SU-DHL-6 (cell line): Measurements from ENCODE around the gene COQ8B.
A peak's percentile ranks its signal among the peaks of the same experiment; 100 is the strongest.

Source experiments
- H2AFZ ChIP-seq: fragments of 200-600 bp; sonication (generic); 2 replicates; pipeline ENCODE4 v1.6.1; 2014; ENCODE audit warnings: low read depth, mild to moderate bottlenecking, moderate library complexity, mixed read lengths, antibody characterized with exemption, low read length; ENCODE audit not compliant: severe bottlenecking
- H3F3A ChIP-seq: fragments of 200-600 bp; shearing (Covaris generic); 2 replicates; pipeline ENCODE4 v1.6.0; 2016; ENCODE audit warnings: antibody characterized with exemption, mild to moderate bottlenecking; ENCODE audit not compliant: insufficient read depth
- H3K27ac ChIP-seq: fragments of 200-600 bp; sonication (generic); 2 replicates; pipeline ENCODE4 v1.5.1; 2016; ENCODE audit warnings: low read depth, mild to moderate bottlenecking, low read length, moderate library complexity, mixed read lengths
- H3K27me3 ChIP-seq: fragments of 200-600 bp; sonication (generic), shearing (Covaris generic); 2 replicates; pipeline ENCODE4 v1.6.0; 2014; ENCODE audit warnings: mild to moderate bottlenecking, low read length
- H3K36me3 ChIP-seq: fragments of 200-600 bp; sonication (generic); 2 replicates; pipeline ENCODE4 v1.6.1; 2014; ENCODE audit warnings: mild to moderate bottlenecking, low read length, mixed read lengths
- H3K4me2 ChIP-seq: fragments of 300-600, 200-600 bp; shearing (Covaris generic), sonication (generic); 2 replicates; pipeline ENCODE4 v1.6.0; 2014; ENCODE audit warnings: low read length, low read depth, mild to moderate bottlenecking; ENCODE audit not compliant: poor library complexity, severe bottlenecking
- H3K4me3 ChIP-seq: fragments of 200-600 bp; sonication (generic); 2 replicates; pipeline ENCODE4 v1.5.1; 2014; ENCODE audit warnings: antibody characterized with exemption, low read length, mild to moderate bottlenecking, mixed read lengths; ENCODE audit not compliant: insufficient read depth, poor library complexity, severe bottlenecking
- H3K79me2 ChIP-seq: fragments of 200-600 bp; sonication (generic); 2 replicates; pipeline ENCODE4 v1.6.1; 2014; ENCODE audit warnings: mild to moderate bottlenecking, low read length, moderate library complexity; ENCODE audit not compliant: insufficient read depth
- H3K9ac ChIP-seq: fragments of 200-600 bp; sonication (generic); 2 replicates; pipeline ENCODE4 v1.7.0; 2014; ENCODE audit warnings: mild to moderate bottlenecking, low read length
- H3K9me2 ChIP-seq: fragments of 200-600 bp; sonication (generic); replicated peaks from 2 replicates; pipeline ENCODE4 v1.6.1; 2014; ENCODE audit warnings: low read length; ENCODE audit not compliant: insufficient read depth
- H3K9me3 ChIP-seq: fragments of 200-600 bp; sonication (generic); 2 replicates; pipeline ENCODE4 v1.6.1; 2014; ENCODE audit warnings: low read length, mixed read lengths; ENCODE audit not compliant: insufficient read depth
- H4K20me1 ChIP-seq: fragments of 200-600 bp; sonication (generic); 2 replicates; pipeline ENCODE4 v1.6.1; 2014; ENCODE audit warnings: low read depth, mild to moderate bottlenecking, antibody characterized with exemption, low read length, moderate library complexity, mixed read lengths
- EZH2phosphoT487 ChIP-seq: fragments of 200-600 bp; sonication (generic), shearing (Covaris generic); conservative IDR thresholded peaks from 2 replicates; pipeline ENCODE4 v1.6.1; 2018; ENCODE audit warnings: mild to moderate bottlenecking, antibody characterized with exemption, low read length, moderate library complexity, mixed read lengths
- TF ChIP-seq, protein P1 (sequence below): fragments of 200-600 bp; sonication (generic); IDR thresholded peaks from one replicate; pipeline ENCODE4 v1.5.1; 2017; ENCODE audit warnings: antibody characterized with exemption, mild to moderate bottlenecking, low read length, moderate library complexity; ENCODE audit not compliant: insufficient read depth, poor library complexity, severe bottlenecking

The COQ8B gene

DNA sequence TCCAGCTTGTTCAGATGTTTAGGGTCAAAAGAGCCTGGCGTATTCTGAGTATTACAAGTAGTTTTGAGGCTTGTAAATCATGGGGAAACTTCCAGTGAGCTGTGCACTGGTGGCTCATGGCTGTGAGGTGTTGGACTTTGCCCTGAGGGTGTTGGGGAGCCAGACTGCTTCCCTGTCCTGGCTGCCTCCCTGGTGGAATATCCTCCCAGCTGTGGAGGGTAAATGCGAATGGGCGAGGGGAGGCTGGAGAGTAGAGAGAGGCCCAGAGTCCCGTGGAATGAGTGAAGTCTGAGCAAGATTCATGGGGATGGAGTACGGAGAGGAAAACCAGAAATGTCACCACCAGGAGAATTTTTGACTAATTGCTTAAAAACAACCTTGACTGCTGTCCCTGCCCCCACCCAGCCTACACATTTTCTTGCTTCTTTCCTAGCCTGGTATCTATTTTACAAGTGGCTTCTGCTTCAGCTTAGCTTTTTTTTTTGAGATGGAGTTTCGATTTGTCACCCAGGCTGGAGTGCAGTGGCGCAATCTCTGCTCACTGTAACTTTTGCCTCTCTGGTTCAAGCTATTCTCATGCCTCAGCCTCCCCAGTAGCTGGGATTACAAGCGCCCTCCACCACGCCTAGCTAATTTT, 38.0 kb upstream of the COQ8B start:
- H3K27me3 ChIP-seq = no peaks in the 10 kb centered on the region
- peaks cover 14% of the 10 kb centered on the region for H3K36me3 ChIP-seq
- H3F3A ChIP-seq = no peaks in the 10 kb centered on the region
- peak overlapping the region; percentile 20; the same call in 1 of the 2 replicates for H3K27ac ChIP-seq
- H3K9me3 ChIP-seq = no peaks in the 10 kb centered on the region
- H4K20me1 ChIP-seq = peaks cover 21% of the 10 kb centered on the region
- peak overlapping the region; percentile 23; the same call in 1 of the 2 replicates for H3K9ac ChIP-seq
- H3K9me2 ChIP-seq = no peaks in the 10 kb centered on the region
- H3K4me3 ChIP-seq = peak overlapping the region; percentile 12
- H3K4me2 ChIP-seq = peak overlapping the region; percentile 80
- H2AFZ ChIP-seq = no peak overlapping the region
- peaks cover 76% of the 10 kb centered on the region for H3K79me2 ChIP-seq
- no peak for TF ChIP-seq EZH2phosphoT487
- TF ChIP-seq, protein P1, sequence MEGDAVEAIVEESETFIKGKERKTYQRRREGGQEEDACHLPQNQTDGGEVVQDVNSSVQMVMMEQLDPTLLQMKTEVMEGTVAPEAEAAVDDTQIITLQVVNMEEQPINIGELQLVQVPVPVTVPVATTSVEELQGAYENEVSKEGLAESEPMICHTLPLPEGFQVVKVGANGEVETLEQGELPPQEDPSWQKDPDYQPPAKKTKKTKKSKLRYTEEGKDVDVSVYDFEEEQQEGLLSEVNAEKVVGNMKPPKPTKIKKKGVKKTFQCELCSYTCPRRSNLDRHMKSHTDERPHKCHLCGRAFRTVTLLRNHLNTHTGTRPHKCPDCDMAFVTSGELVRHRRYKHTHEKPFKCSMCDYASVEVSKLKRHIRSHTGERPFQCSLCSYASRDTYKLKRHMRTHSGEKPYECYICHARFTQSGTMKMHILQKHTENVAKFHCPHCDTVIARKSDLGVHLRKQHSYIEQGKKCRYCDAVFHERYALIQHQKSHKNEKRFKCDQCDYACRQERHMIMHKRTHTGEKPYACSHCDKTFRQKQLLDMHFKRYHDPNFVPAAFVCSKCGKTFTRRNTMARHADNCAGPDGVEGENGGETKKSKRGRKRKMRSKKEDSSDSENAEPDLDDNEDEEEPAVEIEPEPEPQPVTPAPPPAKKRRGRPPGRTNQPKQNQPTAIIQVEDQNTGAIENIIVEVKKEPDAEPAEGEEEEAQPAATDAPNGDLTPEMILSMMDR = no peak

DNA sequence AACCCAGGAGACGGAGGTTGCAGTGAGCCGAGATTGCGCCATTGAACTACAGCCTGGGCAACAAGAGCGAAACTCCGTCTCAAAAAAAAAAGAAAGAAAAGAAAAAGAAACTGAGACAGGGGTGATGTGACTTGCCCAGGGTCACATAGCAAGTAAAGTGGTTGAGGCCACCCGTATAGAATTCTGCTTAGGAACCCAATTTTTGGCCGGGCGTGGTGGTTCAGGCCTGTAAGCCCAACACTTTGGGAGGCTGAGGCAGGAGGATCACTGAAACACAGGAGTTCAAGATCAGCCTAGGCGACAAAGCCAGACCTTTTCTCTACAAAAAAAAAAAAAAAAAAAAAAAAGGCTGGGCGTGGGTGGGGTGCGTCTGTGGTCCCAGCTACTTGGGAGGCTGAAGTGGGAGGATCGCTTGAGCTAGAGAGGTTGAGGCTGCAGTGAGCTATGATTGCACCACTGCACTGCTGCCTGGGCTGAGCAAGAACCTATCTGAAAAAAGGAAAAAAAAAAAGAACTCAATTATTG, 35.6 kb upstream of the COQ8B start:
- Histone ChIP-seq H3K9ac (peak overlapping the region; percentile 84), H3K4me2 (peak overlapping the region; percentile 80), H3K9me2 (no peaks in the 10 kb centered on the region), H3K9me3 (no peaks in the 10 kb centered on the region), H3K27ac (peak overlapping the region; percentile 91), H2AFZ (no peak overlapping the region), H4K20me1 (peaks cover 17% of the 10 kb centered on the region), H3K27me3 (no peaks in the 10 kb centered on the region), H3K4me3 (peak overlapping the region; percentile 69), H3F3A (no peaks in the 10 kb centered on the region), H3K36me3 (peaks cover 6% of the 10 kb centered on the region), H3K79me2 (peaks cover 62% of the 10 kb centered on the region)
- no peak for TF ChIP-seq EZH2phosphoT487
- TF ChIP-seq, protein P1 = no peak

DNA sequence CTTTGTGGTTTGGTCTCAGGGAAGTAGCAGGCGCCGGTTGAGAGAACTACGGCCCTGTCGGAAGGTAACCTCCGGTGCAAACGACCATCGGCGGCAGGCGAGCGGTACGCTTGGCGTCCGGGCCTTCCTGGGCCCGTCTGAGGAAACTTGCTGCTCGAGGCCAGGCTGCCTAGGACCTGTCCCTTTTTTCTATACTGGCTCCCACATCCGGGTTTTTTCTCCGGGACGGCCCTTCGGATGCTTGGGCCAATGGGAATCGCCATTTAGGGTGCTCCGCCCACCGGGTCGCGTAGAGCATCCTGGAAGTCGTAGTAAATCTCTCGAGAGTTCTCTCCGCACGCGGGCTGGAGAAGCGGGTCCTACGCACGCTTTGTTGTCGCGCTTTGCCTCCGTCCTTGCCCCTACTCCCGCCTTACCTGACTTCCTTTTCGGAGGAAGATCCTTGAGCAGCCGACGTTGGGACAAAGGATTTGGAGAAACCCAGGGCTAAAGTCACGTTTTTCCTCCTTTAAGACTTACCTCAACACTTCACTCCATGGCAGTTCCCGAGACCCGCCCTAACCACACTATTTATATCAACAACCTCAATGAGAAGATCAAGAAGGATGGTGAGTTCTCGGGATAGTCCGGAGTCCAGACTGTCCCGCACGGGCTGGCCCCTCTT, 34.3 kb upstream of the COQ8B start, which contains the start of gene SNRPA:
TSS of gene SNRPA (plus strand) at position 330 of the 664 bp plus-strand sequence. CDS start at position 536, 206 bp downstream.
- Histone ChIP-seq H3K9me3 (no peaks in the 10 kb centered on the region), H3K9me2 (no peaks in the 10 kb centered on the region), H3K27ac (peak within 1 kb of the TSS; percentile 91), H3K4me3 (peak within 1 kb of the TSS; percentile 70), H3K36me3 (peaks cover 6% of the 10 kb centered on the region), H3F3A (no peaks in the 10 kb centered on the region), H4K20me1 (peaks cover 9% of the 10 kb centered on the region; the same call in 1 of the 2 replicates), H3K79me2 (peaks cover 49% of the 10 kb centered on the region), H3K9ac (peak within 1 kb of the TSS; percentile 84), H2AFZ (peak within 1 kb of the TSS; percentile 23), H3K4me2 (peak within 1 kb of the TSS; percentile 94), H3K27me3 (no peaks in the 10 kb centered on the region)
- no peak for TF ChIP-seq EZH2phosphoT487
- TF ChIP-seq, protein P1 = no peak
